ENCODE data around the gene ZNF426.
A peak's percentile ranks its signal among the peaks of the same experiment; 100 is the strongest.

The ZNF426 gene

DNA sequence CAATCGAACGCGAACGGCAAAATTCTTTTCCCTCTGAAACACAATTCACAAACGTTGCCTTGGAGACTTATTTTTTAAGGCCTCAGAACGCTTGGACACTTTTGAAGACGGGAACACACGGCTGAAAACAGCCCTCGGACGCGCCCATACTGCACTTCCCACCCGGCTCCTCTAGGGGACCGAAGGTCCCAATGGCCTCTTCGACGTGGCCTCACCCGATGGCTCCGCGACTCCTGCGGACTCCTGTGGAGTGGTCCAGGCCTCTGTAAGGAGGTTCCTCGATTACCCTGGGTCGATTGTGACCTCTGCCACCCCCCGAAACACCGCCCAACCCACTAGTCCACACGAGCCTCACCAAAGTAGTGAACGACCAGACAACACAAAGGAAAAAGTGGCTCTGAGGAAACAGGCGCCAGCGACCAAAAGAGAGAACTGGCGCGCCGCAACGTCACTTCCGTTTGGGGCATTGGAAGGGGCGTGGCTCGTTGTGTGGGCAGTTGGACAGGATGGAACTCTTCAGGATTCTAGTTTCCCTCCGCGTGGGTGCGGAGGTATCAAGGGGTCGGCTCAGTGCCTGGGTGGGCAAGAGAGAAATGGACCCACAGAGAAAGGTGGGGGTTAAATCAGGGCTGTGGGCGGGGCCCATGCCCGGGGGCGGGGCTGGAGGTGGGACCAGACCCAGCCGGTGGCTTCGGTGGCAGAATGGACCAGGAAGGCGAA lies 40.1 kb downstream of the ZNF426 start, which contains the start of gene ZNF560:
Gene ZNF560, minus strand, starts transcription at position 434 of the 720 bp plus-strand sequence. CDS start 23,303 bp downstream, outside the sequence.
- H3K14ac ChIP-seq (ENCODE audit: low read length in 2 of 2) = no peak within 1 kb of the TSS
- DNase-seq = no peak
- no peak within 1 kb of the TSS for H4K91ac ChIP-seq (ENCODE audit: low read length)
- H3K4me1 ChIP-seq (ENCODE audit: control insufficient read depth, insufficient read depth, low read depth, low read length) = no peaks in the 10 kb centered on the region
- no peak within 1 kb of the TSS for H4K8ac ChIP-seq (ENCODE audit: low read length)
- H3K9ac ChIP-seq (ENCODE audit: low read length) = peak within 1 kb of the TSS; percentile 64
- H3K27ac ChIP-seq (ENCODE audit: low read length, poor library complexity, severe bottlenecking) = no peak within 1 kb of the TSS
- H3K9me3 ChIP-seq (ENCODE audit: control insufficient read depth, low read length) = peaks cover 50% of the 10 kb centered on the region
- H3K27me3 ChIP-seq (ENCODE audit: control insufficient read depth in 1 of 2, insufficient read depth in 1 of 2, low read length in 2 of 2) = no peaks in the 10 kb centered on the region
- 84% methylated on average over 44 of the region's 44 CpGs for WGBS
- H3K79me1 ChIP-seq (replicated peaks; ENCODE audit: low read length, poor library complexity, severe bottlenecking) = no peaks in the 10 kb centered on the region
- H2AK5ac ChIP-seq (ENCODE audit: low read length, severe bottlenecking) = no peak within 1 kb of the TSS
- no peak within 1 kb of the TSS for H3K4me2 ChIP-seq (ENCODE audit: low read length, poor library complexity, severe bottlenecking)
- H2AFZ ChIP-seq (ENCODE audit: low read depth, low read length) = no peak within 1 kb of the TSS
- H3K18ac ChIP-seq (ENCODE audit: low read depth in 1 of 2, low read length in 2 of 2) = no peak within 1 kb of the TSS
- H2BK5ac ChIP-seq (ENCODE audit: low read depth, low read length, poor library complexity, severe bottlenecking) = no peak within 1 kb of the TSS
- H2BK15ac ChIP-seq (ENCODE audit: low read depth, poor library complexity, severe bottlenecking) = no peak within 1 kb of the TSS
- H2BK12ac ChIP-seq (ENCODE audit: low read length in 2 of 2) = no peak within 1 kb of the TSS
- no peaks in the 10 kb centered on the region for H3K36me3 ChIP-seq (ENCODE audit: control insufficient read depth in 1 of 2, insufficient read depth in 2 of 2, low read depth in 1 of 2, low read length in 2 of 2)
- no peak within 1 kb of the TSS for H3K23ac ChIP-seq (ENCODE audit: low read length in 2 of 2)
- H3K4me3 ChIP-seq (ENCODE audit: insufficient read depth in 1 of 2, low read depth in 1 of 2, low read length in 2 of 2) = no peak within 1 kb of the TSS
- no peak within 1 kb of the TSS for H2BK120ac ChIP-seq (ENCODE audit: low read depth, low read length)
- no peak within 1 kb of the TSS for H3K4ac ChIP-seq (ENCODE audit: low read depth in 1 of 2, low read length in 2 of 2)

DNA sequence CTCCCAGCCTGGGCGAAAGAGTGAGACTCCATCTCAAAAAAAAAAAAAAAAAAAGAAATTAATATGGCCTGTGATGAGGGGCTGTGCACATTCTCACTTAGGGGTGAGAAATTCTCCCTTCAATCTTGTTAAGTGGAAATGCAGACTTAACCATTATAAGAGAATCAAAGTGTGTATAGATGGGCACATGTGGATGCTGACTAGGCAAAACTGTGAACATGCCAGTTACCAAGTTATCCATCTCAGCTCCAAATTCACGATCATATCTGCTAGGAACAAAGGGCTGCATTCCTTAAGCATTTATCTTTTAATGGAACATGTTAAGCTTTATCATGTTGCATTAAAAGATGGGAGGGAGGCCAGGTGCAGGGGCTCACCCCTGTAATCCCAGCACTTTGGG lies 44.3 kb downstream of the ZNF426 start:
- Histone ChIP-seq H3K79me1 (replicated peaks; ENCODE audit: low read length, poor library complexity, severe bottlenecking) (no peaks in the 10 kb centered on the region), H3K4me3 (ENCODE audit: insufficient read depth in 1 of 2, low read depth in 1 of 2, low read length in 2 of 2) (no peak overlapping the region), H2AK5ac (ENCODE audit: low read length, severe bottlenecking) (no peak overlapping the region), H2BK5ac (ENCODE audit: low read depth, low read length, poor library complexity, severe bottlenecking) (no peak overlapping the region), H2BK15ac (ENCODE audit: low read depth, poor library complexity, severe bottlenecking) (no peak overlapping the region), H3K4ac (ENCODE audit: low read depth in 1 of 2, low read length in 2 of 2) (no peak overlapping the region), H3K4me2 (ENCODE audit: low read length, poor library complexity, severe bottlenecking) (no peak overlapping the region), H3K27ac (ENCODE audit: low read length, poor library complexity, severe bottlenecking) (no peak overlapping the region), H3K9ac (ENCODE audit: low read length) (no peak overlapping the region), H2BK12ac (ENCODE audit: low read length in 2 of 2) (no peak overlapping the region), H3K23ac (ENCODE audit: low read length in 2 of 2) (no peak overlapping the region), H3K9me3 (ENCODE audit: control insufficient read depth, low read length) (peaks cover 59% of the 10 kb centered on the region), H2BK120ac (ENCODE audit: low read depth, low read length) (no peak overlapping the region), H3K14ac (ENCODE audit: low read length in 2 of 2) (no peak overlapping the region), H4K91ac (ENCODE audit: low read length) (no peak overlapping the region), H2AFZ (ENCODE audit: low read depth, low read length) (no peak overlapping the region), H3K27me3 (ENCODE audit: control insufficient read depth in 1 of 2, insufficient read depth in 1 of 2, low read length in 2 of 2) (no peaks in the 10 kb centered on the region), H3K4me1 (ENCODE audit: control insufficient read depth, insufficient read depth, low read depth, low read length) (no peaks in the 10 kb centered on the region), H3K18ac (ENCODE audit: low read depth in 1 of 2, low read length in 2 of 2) (no peak overlapping the region), H4K8ac (ENCODE audit: low read length) (no peak overlapping the region), H3K36me3 (ENCODE audit: control insufficient read depth in 1 of 2, insufficient read depth in 2 of 2, low read depth in 1 of 2, low read length in 2 of 2) (no peaks in the 10 kb centered on the region)
- no peak for DNase-seq
- WGBS = no CpG with 5 or more reads among the region's 2 CpGs

DNA sequence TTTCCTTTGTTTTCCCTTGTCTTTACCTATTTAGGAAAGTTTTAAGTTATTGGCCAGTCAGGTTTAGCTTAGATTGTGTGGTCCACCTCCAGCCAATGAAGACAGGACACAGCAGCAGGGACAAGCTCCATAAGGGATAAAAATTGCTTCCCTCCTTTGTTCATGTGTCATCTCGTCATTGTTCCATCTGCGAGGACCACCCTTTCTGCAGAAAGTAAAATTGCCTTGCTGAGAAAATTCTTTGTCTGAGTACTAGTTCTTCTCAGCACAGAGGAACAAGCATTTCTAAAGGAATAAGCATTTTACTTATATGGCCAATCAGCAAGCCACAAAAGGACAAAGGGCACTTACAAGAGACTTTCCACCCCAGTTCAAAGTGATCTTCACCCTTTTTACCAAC lies 51.4 kb downstream of the ZNF426 start:
- no peak overlapping the region for H2BK5ac ChIP-seq (ENCODE audit: low read depth, low read length, poor library complexity, severe bottlenecking)
- H2BK120ac ChIP-seq (ENCODE audit: low read depth, low read length) = no peak overlapping the region
- H3K4me3 ChIP-seq (ENCODE audit: insufficient read depth in 1 of 2, low read depth in 1 of 2, low read length in 2 of 2) = no peak overlapping the region
- H3K23ac ChIP-seq (ENCODE audit: low read length in 2 of 2) = no peak overlapping the region
- no peak overlapping the region for H2BK15ac ChIP-seq (ENCODE audit: low read depth, poor library complexity, severe bottlenecking)
- H4K8ac ChIP-seq (ENCODE audit: low read length) = no peak overlapping the region
- H2AK5ac ChIP-seq (ENCODE audit: low read length, severe bottlenecking) = no peak overlapping the region
- H2BK12ac ChIP-seq (ENCODE audit: low read length in 2 of 2) = no peak overlapping the region
- no peak overlapping the region for H2AFZ ChIP-seq (ENCODE audit: low read depth, low read length)
- no peak overlapping the region for H3K9ac ChIP-seq (ENCODE audit: low read length)
- WGBS = 96% methylated on average over 2 of the region's 2 CpGs
- no peaks in the 10 kb centered on the region for H3K36me3 ChIP-seq (ENCODE audit: control insufficient read depth in 1 of 2, insufficient read depth in 2 of 2, low read depth in 1 of 2, low read length in 2 of 2)
- no peaks in the 10 kb centered on the region for H3K27me3 ChIP-seq (ENCODE audit: control insufficient read depth in 1 of 2, insufficient read depth in 1 of 2, low read length in 2 of 2)
- no peak overlapping the region for H3K18ac ChIP-seq (ENCODE audit: low read depth in 1 of 2, low read length in 2 of 2)
- no peak overlapping the region for H4K91ac ChIP-seq (ENCODE audit: low read length)
- H3K14ac ChIP-seq (ENCODE audit: low read length in 2 of 2) = no peak overlapping the region
- no peak overlapping the region for H3K4me2 ChIP-seq (ENCODE audit: low read length, poor library complexity, severe bottlenecking)
- H3K9me3 ChIP-seq (ENCODE audit: control insufficient read depth, low read length) = peaks cover 48% of the 10 kb centered on the region
- no peaks in the 10 kb centered on the region for H3K4me1 ChIP-seq (ENCODE audit: control insufficient read depth, insufficient read depth, low read depth, low read length)
- no peaks in the 10 kb centered on the region for H3K79me1 ChIP-seq (replicated peaks; ENCODE audit: low read length, poor library complexity, severe bottlenecking)
- H3K27ac ChIP-seq (ENCODE audit: low read length, poor library complexity, severe bottlenecking) = no peak overlapping the region
- H3K4ac ChIP-seq (ENCODE audit: low read depth in 1 of 2, low read length in 2 of 2) = no peak overlapping the region
- no peak for DNase-seq

DNA sequence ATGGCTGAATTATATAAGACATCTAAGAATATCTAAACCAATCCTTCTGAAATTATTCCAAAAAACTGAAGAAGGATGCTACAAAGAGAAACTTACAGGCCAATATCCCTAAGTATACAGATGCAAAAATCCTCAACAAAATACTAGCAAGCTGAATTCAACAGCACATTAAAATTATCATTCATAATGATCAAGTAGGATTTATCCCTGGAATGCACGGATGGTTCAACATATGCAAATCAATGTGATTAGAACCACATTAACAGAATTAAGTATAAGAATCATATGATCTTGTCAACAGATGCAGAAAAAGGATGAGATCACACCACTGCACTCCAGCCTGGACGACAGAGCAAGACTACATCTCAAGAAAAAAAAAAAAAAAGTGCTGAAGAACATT lies 53.3 kb downstream of the ZNF426 start:
- Histone ChIP-seq H2BK15ac (ENCODE audit: low read depth, poor library complexity, severe bottlenecking) (no peak overlapping the region), H2AK5ac (ENCODE audit: low read length, severe bottlenecking) (no peak overlapping the region), H3K9ac (ENCODE audit: low read length) (no peak overlapping the region), H3K79me1 (replicated peaks; ENCODE audit: low read length, poor library complexity, severe bottlenecking) (no peaks in the 10 kb centered on the region), H2BK12ac (ENCODE audit: low read length in 2 of 2) (no peak overlapping the region), H4K8ac (ENCODE audit: low read length) (no peak overlapping the region), H3K4me2 (ENCODE audit: low read length, poor library complexity, severe bottlenecking) (no peak overlapping the region), H3K27ac (ENCODE audit: low read length, poor library complexity, severe bottlenecking) (no peak overlapping the region), H3K4ac (ENCODE audit: low read depth in 1 of 2, low read length in 2 of 2) (no peak overlapping the region), H4K91ac (ENCODE audit: low read length) (no peak overlapping the region), H3K4me3 (ENCODE audit: insufficient read depth in 1 of 2, low read depth in 1 of 2, low read length in 2 of 2) (no peak overlapping the region), H2AFZ (ENCODE audit: low read depth, low read length) (no peak overlapping the region), H3K36me3 (ENCODE audit: control insufficient read depth in 1 of 2, insufficient read depth in 2 of 2, low read depth in 1 of 2, low read length in 2 of 2) (no peaks in the 10 kb centered on the region), H3K14ac (ENCODE audit: low read length in 2 of 2) (no peak overlapping the region), H3K27me3 (ENCODE audit: control insufficient read depth in 1 of 2, insufficient read depth in 1 of 2, low read length in 2 of 2) (no peaks in the 10 kb centered on the region), H3K9me3 (ENCODE audit: control insufficient read depth, low read length) (peaks cover 44% of the 10 kb centered on the region), H3K18ac (ENCODE audit: low read depth in 1 of 2, low read length in 2 of 2) (no peak overlapping the region), H3K23ac (ENCODE audit: low read length in 2 of 2) (no peak overlapping the region), H3K4me1 (ENCODE audit: control insufficient read depth, insufficient read depth, low read depth, low read length) (no peaks in the 10 kb centered on the region), H2BK5ac (ENCODE audit: low read depth, low read length, poor library complexity, severe bottlenecking) (no peak overlapping the region), H2BK120ac (ENCODE audit: low read depth, low read length) (no peak overlapping the region)
- no peak for DNase-seq
- 9% methylated on average over 1 of the region's 2 CpGs for WGBS
